Measurements from ENCODE around the gene LMNA. TPM values are rescaled to one million over a fixed set of nuclear protein-coding genes. Genes with fewer than 3 reads are reported as not detected.

LMNA gene
- total and polyA plus RNA-seq, 4 donors = 163 to 547 (median 193) TPM

DNA sequence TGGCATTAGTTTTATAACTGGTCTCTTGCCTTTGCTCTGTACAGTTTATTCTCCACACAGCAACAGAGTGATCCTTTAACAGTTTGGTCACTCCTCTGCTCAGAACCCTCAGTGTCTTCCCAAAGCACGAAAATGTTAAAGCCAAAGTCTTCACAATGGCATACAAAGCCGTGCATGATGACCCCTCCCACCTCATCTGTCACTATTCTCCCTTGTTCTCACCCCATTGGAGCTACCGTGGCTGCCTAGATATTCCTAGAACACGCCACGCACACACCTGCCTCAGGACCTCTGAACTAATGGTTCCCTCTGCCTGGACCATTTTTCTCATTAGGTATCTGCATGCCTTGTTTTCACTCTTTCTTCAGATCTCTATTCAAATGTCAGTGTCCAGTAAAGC lies 30.2 kb downstream of the LMNA start:
- TF ChIP-seq CTCF (IDR thresholded peaks at IDR 0.05; ENCODE audit: control extremely low read depth, extremely low read depth) = no peak
- H3K4me1 ChIP-seq (ENCODE audit: control insufficient read depth in 5 of 5, insufficient read depth in 5 of 5, low read length in 5 of 5) = peaks cover 0 to 11% (median 10%) of the 10 kb centered on the region in 5 donors
- no peak overlapping the region for H3K9ac ChIP-seq (ENCODE audit: insufficient read depth in 1 of 2, low read length in 2 of 2)
- H3K27me3 ChIP-seq (ENCODE audit: control insufficient read depth in 3 of 3, insufficient read depth in 3 of 3, low read length in 2 of 3) = peaks cover 0 to 2% (median 2%) of the 10 kb centered on the region in 3 donors
- no peaks in the 10 kb centered on the region for H3K9me3 ChIP-seq (ENCODE audit: control insufficient read depth in 4 of 4, insufficient read depth in 3 of 4, low read length in 3 of 4)
- DNase-seq (no peak), ATAC-seq (ENCODE audit: insufficient read depth, low FRiP score) (no peak)
- no peak overlapping the region for H3K4me3 ChIP-seq
- no peak overlapping the region for H3K27ac ChIP-seq (ENCODE audit: low read depth in 1 of 2, low read length in 1 of 2)
- H3K36me3 ChIP-seq (ENCODE audit: control insufficient read depth in 4 of 4, insufficient read depth in 4 of 4, low read length in 4 of 4) = peaks cover 0 to 7% (median 0%) of the 10 kb centered on the region in 4 donors
- 65 to 74% methylated on average over 5 of the region's 5 CpGs for WGBS, 2 donors

DNA sequence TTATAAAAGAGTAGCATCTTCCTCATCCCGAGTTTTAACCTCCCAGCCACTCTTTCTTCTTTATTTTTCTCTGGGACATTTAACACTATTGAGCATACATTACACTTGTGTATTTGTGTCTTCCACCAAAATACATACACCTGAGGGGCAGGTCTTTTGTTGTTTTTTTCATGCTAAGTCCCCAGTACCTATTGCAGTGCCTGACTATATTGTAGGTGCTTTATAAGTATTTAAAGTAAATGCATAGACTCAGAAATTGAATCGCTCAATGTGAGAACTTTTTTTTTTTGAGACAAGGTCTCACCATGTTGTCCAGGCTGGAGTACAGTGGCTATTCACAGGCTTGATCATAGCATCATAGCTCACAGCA lies 31.1 kb downstream of the LMNA start:
- no peak for ATAC-seq (ENCODE audit: insufficient read depth, low FRiP score)
- TF ChIP-seq CTCF (IDR thresholded peaks at IDR 0.05; ENCODE audit: control extremely low read depth, extremely low read depth) = no peak
- peaks cover 0 to 10% (median 9%) of the 10 kb centered on the region in 3 donors for H3K27me3 ChIP-seq (ENCODE audit: control insufficient read depth in 3 of 3, insufficient read depth in 3 of 3, low read length in 2 of 3)
- peaks cover 0 to 11% (median 10%) of the 10 kb centered on the region in 5 donors for H3K4me1 ChIP-seq (ENCODE audit: control insufficient read depth in 5 of 5, insufficient read depth in 5 of 5, low read length in 5 of 5)
- H3K9ac ChIP-seq (ENCODE audit: insufficient read depth in 1 of 2, low read length in 2 of 2) = no peak overlapping the region
- H3K9me3 ChIP-seq (ENCODE audit: control insufficient read depth in 4 of 4, insufficient read depth in 3 of 4, low read length in 3 of 4) = no peaks in the 10 kb centered on the region
- H3K36me3 ChIP-seq (ENCODE audit: control insufficient read depth in 4 of 4, insufficient read depth in 4 of 4, low read length in 4 of 4) = no peaks in the 10 kb centered on the region
- 64 to 84% methylated on average over 2 of the region's 2 CpGs for WGBS, 2 donors
- no peak overlapping the region for H3K27ac ChIP-seq (ENCODE audit: low read depth in 1 of 2, low read length in 1 of 2)
- H3K4me3 ChIP-seq = no peak overlapping the region
- no peak for DNase-seq

DNA sequence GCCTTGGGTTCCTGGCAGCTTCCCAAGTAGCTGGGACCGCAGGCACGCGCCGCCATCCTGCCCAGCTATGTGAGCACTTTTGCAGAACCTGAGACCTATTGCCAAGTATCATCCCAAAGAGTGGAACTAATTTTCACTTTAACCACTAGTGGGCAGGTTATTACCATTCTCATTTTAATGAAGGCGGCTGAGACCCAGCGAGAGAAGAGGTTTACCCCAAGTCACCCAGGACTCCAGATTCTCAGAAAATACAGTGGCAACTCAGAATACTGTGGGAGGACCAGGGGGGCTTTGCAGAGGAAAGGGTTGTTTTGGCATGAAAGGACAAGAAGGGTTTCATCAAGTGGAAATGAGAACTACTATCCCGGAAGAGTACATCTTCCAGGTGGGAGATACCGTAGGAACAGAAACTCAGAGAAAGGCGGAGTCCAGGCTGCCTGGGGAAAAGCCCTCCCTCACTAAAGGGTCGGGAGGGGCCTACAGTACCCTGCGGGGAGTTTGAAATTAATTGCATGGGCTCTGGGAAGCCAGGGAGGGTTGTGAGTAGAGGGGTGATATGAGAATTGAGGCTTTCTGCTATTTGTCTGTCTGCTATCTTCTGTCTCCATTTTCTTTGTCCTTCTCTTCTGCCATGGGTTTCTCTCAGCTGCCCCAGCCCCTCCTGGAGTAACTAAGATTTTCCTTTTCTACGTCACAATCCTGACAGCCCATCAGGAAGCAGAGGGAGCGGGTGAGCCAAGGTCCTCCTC lies 31.7 kb downstream of the LMNA start:
- H3K4me1 ChIP-seq (ENCODE audit: control insufficient read depth in 5 of 5, insufficient read depth in 5 of 5, low read length in 5 of 5) = peaks cover 0 to 11% (median 8%) of the 10 kb centered on the region in 5 donors
- peak; percentile 51 for TF ChIP-seq CTCF (IDR thresholded peaks at IDR 0.05; ENCODE audit: control extremely low read depth, extremely low read depth)
- peaks cover 0 to 16% (median 9%) of the 10 kb centered on the region in 3 donors for H3K27me3 ChIP-seq (ENCODE audit: control insufficient read depth in 3 of 3, insufficient read depth in 3 of 3, low read length in 2 of 3)
- H3K36me3 ChIP-seq (ENCODE audit: control insufficient read depth in 4 of 4, insufficient read depth in 4 of 4, low read length in 4 of 4) = no peaks in the 10 kb centered on the region
- peak overlapping the region in 1 of 2 donors; percentile 17 for H3K9ac ChIP-seq (ENCODE audit: insufficient read depth in 1 of 2, low read length in 2 of 2)
- H3K4me3 ChIP-seq = no peak overlapping the region
- no peaks in the 10 kb centered on the region for H3K9me3 ChIP-seq (ENCODE audit: control insufficient read depth in 4 of 4, insufficient read depth in 3 of 4, low read length in 3 of 4)
- WGBS, 2 donors = 10 to 16% methylated on average over 13 of the region's 13 CpGs
- ATAC-seq (ENCODE audit: insufficient read depth, low FRiP score) (peak; percentile 72), DNase-seq (peak; percentile 67 to 88 (median 88))
- no peak overlapping the region for H3K27ac ChIP-seq (ENCODE audit: low read depth in 1 of 2, low read length in 1 of 2)
